ENCODE data around the gene C12orf57. TPM values are rescaled to one million over a fixed set of nuclear protein-coding genes. Genes with fewer than 3 reads are reported as not detected.

The C12orf57 gene
- polyA plus RNA-seq, 1 donor = 155 TPM

DNA sequence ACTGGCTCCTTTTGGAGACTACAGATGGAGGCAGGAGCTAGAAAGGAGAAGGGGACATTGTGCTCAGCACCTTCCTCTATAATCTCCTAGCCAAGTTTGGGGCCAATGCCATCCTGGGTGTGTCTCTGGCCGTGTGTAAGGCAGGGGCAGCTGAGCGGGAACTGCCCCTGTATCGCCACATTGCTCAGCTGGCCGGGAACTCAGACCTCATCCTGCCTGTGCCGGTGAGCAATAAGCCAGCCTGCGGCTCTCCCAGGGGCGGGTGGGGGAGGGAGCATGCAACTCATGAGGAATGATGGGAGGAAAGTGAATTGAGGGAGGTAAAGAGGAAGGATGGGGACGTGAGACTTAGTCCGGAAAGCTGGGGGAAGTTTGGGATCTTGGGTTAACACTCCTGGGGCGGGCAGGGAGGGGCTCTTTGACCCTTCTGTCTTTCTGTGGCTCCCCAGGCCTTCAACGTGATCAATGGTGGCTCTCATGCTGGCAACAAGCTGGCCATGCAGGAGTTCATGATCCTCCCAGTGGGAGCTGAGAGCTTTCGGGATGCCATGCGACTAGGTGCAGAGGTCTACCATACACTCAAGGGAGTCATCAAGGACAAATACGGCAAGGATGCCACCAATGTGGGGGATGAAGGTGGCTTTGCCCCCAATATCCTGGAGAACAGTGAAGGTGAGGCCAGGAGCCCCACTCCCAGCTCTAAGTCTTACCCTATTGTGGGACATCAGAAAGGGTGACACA is 26.2 kb upstream of the C12orf57 start:
- DNase-seq (ENCODE audit: low read depth) = no peak

DNA sequence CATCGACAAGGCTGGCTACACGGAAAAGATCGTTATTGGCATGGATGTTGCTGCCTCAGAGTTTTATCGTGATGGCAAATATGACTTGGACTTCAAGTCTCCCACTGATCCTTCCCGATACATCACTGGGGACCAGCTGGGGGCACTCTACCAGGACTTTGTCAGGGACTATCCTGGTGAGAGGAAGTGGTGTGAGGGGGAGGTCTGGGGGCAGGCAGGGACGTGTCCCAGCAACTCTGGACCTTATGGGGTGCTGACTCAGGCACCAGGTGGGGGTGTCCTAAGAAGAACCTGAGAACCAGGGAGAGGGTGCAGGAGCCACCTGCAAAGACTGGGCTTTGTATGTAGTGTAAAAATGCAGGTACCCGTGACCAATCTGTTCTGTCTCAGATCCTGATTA is 24.2 kb upstream of the C12orf57 start:
- DNase-seq (ENCODE audit: low read depth) = no peak

DNA sequence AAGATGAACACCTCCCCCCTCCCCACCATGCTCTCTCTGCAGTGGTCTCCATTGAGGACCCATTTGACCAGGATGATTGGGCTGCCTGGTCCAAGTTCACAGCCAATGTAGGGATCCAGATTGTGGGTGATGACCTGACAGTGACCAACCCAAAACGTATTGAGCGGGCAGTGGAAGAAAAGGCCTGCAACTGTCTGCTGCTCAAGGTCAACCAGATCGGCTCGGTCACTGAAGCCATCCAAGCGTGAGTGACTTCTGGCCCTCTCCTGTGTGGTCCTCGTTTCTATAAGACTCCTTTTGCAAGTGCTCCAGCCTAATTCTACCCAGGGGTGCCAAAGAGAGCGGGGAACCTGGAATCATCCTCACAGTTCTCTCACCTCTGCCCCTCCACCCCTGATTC is 22.3 kb upstream of the C12orf57 start:
- no peak for DNase-seq (ENCODE audit: low read depth)

DNA sequence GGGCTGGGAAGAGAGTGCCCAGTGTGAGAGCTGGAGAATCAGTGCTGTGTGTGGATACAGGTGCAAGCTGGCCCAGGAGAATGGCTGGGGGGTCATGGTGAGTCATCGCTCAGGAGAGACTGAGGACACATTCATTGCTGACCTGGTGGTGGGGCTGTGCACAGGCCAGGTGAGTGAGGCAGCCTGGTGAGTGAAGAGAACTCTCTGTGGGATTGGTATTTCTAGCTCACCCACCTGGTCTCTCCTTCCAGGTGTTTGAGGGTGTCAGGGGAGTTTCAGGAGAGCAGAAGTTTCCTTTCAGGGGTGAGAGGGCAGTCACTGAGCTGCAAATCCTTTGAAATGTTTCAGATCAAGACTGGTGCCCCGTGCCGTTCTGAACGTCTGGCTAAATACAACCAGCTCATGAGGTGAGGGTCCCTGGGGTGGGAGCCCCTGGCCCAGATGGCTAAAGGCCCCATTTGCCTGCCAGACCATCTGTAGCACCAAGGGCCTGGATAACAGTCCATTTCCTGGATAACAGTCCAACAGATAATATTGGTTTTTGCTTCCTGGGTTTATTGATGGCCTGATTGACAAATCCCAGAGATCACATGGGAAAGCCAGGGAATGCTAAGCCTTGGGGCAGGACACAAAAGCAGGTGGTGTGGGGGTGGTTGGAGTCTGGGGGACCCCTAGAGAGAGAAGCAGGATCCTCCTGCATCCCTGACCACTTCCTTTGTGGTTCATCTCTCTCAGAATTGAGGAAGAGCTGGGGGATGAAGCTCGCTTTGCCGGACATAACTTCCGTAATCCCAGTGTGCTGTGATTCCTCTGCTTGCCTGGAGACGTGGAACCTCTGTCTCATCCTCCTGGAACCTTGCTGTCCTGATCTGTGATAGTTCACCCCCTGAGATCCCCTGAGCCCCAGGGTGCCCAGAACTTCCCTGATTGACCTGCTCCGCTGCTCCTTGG is 21.6 kb upstream of the C12orf57 start:
- no peak for DNase-seq (ENCODE audit: low read depth)

DNA sequence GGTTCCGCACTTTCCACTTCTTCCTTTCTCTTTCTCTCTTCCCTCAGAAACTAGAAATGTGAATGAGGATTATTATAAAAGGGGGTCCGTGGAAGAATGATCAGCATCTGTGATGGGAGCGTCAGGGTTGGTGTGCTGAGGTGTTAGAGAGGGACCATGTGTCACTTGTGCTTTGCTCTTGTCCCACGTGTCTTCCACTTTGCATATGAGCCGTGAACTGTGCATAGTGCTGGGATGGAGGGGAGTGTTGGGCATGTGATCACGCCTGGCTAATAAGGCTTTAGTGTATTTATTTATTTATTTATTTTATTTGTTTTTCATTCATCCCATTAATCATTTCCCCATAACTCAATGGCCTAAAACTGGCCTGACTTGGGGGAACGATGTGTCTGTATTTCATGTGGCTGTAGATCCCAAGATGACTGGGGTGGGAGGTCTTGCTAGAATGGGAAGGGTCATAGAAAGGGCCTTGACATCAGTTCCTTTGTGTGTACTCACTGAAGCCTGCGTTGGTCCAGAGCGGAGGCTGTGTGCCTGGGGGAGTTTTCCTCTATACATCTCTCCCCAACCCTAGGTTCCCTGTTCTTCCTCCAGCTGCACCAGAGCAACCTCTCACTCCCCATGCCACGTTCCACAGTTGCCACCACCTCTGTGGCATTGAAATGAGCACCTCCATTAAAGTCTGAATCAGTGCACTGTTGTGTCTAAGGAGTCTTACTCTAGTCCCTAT is 20.7 kb upstream of the C12orf57 start:
- DNase-seq (ENCODE audit: low read depth) = no peak

DNA sequence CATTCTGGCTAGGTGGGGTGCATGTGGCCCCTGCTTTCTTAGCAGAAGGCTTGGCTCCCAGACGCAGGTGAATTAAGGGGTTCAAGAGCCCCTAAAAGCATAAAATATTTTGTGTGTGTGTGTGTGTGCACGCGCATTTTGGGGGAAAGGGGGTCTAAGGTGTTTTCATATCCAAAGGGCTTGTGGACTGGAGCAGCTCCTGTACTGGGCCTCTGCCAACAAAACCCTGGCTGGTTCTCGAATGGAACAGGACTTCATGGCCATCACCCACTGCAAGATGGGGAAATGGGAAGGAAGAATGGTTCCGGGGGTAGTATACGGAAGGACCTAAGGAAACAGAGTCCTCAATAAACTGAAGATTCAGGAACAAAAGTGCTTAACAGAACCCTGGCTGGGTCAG is 20.0 kb upstream of the C12orf57 start:
- DNase-seq (ENCODE audit: low read depth) = no peak

DNA sequence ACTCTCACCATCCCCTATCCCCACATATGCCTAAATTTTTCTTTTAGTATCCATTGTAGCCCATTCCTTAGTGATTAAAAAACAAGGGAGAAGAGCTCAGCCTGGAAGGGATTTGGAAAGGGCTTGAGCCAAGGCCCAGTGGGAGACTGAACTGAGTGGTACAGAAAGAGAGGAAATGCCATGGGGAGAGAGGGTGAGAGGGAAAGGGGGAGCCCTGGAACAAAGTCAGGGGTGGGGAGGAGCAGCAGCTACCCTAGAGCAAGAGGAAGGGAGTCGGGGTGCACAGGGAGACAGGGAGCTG is 18.6 kb upstream of the C12orf57 start:
- no peak for DNase-seq (ENCODE audit: low read depth)

DNA sequence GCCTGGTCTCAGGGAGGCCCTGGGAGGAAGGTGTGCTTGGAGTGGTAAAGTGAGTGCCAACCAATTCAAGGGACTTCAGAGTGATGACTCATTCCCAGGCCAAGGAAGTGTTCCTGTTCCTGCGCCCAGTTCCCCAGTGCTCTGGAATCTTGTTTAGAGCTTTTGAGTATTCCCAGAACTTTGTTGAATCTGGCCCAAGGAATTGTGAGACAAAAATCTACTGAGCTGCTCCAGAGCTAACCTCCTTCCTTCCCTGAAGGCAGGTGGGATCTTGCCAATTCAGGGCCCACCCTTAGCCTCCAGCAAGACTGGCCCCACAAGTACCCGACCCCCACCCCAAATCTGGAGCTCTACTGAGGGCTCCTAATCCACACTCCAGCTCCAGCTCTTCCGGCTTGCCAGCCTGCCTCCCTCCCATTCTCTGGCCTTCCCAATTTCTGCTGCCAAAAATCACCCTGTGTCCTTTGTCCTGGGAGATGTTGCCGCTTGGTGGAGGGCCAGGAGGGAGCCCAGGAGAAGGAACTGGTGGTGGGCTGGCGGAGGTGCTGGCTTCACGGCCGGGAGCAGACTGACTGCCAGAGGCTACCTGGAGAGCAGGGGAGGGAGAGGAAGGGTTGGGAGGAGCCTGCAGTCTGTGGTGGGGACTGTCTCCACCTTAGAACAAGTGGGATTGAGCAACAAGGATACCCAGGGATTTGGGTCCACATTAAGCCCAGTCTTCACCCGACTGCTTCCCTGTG is 18.1 kb upstream of the C12orf57 start:
- no peak for DNase-seq (ENCODE audit: low read depth)

DNA sequence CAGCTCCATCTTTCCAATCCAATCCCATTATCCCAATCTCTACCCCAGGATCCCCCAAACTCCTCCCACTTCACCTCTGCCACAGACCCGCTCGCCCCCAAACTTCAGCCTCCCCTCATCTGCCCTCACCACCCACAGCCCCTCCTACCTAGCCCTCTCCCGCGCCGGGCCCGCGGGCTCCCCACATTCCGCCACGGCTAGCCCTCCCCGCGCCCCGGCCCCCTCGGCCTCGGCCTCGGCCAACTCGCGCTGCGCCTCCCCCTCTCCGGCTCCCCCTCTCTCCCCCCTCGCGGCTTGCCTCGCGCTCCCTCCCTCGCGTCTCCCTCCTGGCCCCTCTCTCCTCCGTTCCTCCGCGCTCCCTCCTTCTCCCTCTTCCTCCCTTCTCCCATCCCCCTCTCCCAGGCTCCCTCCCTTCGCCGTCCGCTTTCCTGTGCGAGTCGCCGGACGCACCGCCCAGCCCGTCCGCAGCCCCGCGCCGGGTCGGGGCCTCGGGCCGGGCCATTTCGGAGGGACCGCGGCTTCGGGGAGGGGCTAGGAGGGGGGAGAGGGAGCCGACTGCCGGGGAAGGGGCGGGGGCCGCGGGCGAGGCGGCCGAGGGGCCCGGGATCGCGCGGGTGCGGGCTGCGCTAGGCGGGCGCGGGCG is 16.3 kb upstream of the C12orf57 start, which contains the start of gene ATN1:
Gene ATN1, plus strand, starts transcription at position 581 of the 643 bp plus-strand sequence. CDS start 6,043 bp downstream, outside the sequence.
- peak; percentile 81 for DNase-seq (ENCODE audit: low read depth)

DNA sequence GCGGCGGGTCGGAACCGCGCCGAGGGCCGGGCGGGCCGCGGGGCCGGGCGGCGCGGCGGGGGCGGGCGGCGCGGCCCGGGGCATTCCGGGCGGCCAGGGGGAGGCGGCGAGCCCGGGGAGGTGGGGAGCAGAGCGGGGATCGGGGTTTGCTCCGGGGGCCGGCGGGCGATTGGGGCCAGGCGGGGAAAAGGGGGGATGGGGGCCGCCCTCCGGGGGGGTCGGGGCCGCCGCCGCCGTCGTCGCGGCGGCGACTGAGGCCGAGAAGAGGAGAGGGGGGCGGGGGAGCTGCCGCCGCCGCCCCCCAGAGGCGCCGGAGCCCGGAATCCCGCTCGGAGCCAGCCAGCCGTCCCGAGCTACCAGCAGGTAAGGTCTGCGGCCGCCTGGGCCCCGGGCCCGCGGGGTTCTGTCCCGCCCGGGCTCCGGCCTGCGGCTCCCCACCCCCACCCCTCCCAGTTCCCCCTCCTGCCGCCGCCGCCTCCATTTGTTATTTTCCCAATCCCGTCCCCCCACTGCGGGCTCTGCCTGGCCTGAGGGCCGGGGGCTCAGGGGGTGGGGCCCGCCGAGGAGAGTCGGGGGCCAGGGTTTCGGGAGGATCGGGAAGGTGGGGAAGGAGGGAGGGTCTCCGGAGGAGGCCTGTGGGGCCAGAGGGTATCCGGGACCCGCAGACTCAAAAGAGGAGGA is 15.7 kb upstream of the C12orf57 start:
- no peak for DNase-seq (ENCODE audit: low read depth)

DNA sequence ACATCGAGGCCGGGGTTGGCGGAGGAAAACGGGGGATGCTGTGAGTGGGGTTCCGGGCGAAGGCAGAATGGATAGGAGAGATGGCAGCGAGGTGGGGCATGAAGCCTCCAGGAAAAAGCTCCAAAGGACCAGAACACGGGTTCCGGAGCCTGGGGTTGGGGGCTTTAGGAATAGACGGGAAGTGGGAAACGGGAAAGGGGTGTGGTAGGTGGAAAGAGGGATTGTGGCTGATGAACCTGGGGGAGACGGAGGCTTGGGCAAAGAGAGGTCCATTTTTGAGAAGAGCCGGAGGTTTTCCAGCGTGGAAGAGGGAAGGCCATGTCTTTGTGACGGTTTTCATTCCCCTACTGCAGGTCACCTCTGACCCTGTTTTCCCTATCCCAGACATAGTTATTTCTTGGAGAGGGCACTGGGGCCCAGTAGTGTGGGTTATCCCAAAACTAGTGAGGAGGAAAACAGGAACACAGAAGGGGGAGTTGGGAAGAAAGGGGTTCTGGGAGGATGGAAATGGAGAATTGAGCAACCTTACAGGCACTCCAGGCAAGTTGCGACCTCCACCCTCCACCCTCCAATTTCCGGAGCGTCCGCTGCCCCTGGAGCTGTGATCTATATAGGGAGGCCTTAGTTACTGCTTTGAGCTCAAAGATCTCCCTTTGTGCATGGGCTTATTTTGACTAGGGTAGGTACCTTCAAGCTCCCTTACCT is 15.0 kb upstream of the C12orf57 start:
- DNase-seq (ENCODE audit: low read depth) = no peak

DNA sequence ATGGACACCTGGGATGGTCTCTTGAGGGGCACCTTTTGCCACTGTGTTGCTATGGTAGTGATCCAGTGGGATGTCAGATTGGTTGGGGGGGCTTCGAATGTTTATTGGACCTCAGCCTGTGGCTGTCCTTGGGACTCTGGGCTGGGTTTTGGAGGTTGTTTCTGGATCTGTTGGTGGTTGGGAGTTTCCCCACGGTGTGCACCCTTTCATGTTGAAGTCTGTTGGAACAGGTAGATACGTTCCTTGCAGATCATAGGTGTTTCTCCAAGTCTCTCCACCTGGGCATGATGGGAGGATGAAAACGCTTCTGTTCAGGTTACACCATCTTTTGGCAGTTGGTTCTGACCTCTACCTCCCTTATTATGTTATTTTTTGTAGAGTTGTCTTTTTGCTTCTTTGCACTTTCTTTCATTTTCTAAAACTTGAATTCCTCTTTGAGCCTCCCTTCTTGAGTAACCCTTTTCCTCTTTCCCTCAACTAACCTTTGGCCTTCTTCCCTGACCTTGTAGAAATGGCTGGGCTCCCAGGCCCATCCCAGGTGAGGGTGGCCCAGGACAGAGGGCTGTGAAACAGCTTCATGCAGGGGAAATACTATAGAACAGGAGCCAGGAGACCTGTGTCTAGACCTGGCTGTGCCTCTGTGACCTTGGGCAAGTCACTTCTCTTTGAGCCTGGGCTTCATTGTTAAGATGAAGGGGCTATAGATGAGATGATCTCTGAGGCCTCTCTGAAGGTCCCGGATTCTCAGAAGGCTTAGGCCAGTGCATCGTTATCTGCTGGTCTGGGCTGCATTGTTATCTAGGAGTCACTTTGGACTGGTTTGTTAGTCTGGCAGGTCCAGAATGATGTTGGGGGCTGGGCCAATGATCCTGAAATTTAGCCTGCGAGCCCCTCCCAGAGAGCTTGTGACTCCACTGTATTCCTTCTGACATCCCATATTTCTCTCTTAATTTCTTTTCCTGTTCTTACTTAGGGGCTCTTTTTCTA is 14.1 kb upstream of the C12orf57 start:
- DNase-seq (ENCODE audit: low read depth) = no peak

DNA sequence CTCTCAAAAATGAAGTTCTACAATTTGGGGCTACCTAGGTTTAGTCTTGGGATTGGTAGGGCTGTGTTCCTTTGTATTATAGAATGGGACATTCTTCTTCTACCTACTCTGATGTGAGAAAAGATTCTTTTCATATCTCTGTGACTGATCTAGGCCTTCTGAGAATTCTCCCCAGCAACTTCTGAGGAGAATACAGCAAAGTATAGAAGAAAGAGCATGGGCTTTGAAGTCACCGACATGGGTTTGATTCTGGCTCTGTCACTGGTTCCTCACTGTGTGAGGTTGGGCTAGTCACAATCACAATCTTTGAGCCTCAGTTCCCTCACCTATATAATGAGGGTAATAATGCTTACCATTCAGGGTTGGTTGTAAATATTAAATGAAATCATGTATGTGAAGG is 11.1 kb upstream of the C12orf57 start:
- DNase-seq (ENCODE audit: low read depth) = no peak

DNA sequence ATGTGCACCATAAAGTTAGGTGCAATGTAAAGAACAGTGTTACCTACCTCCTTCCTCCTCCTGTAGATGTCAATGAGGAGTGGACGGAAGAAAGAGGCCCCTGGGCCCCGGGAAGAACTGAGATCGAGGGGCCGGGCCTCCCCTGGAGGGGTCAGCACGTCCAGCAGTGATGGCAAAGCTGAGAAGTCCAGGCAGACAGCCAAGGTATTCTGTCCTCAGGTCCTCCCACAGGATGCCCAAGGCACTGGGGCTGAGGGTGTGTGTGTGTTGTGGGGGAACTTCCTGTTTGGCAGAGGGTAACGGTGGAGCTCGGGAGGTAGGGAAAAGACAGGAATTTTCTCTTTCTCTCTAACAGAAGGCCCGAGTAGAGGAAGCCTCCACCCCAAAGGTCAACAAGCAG is 9.7 kb upstream of the C12orf57 start:
- DNase-seq (ENCODE audit: low read depth) = no peak

DNA sequence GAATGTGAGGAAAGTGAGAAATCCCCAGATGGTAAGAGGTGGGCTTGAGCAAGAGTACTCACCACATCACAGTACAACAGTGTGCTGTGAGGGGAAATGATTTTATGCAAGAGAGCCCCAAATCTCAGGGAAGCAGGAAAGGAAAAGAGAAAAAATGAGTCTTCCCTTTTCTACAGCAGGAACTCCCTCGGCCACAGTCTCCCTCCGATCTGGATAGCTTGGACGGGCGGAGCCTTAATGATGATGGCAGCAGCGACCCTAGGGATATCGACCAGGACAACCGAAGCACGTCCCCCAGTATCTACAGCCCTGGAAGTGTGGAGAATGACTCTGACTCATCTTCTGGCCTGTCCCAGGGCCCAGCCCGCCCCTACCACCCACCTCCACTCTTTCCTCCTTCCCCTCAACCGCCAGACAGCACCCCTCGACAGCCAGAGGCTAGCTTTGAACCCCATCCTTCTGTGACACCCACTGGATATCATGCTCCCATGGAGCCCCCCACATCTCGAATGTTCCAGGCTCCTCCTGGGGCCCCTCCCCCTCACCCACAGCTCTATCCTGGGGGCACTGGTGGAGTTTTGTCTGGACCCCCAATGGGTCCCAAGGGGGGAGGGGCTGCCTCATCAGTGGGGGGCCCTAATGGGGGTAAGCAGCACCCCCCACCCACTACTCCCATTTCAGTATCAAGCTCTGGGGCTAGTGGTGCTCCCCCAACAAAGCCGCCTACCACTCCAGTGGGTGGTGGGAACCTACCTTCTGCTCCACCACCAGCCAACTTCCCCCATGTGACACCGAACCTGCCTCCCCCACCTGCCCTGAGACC is 8.2 kb upstream of the C12orf57 start:
- DNase-seq (ENCODE audit: low read depth) = no peak

DNA sequence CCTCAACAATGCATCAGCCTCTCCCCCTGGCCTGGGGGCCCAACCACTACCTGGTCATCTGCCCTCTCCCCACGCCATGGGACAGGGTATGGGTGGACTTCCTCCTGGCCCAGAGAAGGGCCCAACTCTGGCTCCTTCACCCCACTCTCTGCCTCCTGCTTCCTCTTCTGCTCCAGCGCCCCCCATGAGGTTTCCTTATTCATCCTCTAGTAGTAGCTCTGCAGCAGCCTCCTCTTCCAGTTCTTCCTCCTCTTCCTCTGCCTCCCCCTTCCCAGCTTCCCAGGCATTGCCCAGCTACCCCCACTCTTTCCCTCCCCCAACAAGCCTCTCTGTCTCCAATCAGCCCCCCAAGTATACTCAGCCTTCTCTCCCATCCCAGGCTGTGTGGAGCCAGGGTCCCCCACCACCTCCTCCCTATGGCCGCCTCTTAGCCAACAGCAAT is 7.6 kb upstream of the C12orf57 start:
- DNase-seq (ENCODE audit: low read depth) = no peak

DNA sequence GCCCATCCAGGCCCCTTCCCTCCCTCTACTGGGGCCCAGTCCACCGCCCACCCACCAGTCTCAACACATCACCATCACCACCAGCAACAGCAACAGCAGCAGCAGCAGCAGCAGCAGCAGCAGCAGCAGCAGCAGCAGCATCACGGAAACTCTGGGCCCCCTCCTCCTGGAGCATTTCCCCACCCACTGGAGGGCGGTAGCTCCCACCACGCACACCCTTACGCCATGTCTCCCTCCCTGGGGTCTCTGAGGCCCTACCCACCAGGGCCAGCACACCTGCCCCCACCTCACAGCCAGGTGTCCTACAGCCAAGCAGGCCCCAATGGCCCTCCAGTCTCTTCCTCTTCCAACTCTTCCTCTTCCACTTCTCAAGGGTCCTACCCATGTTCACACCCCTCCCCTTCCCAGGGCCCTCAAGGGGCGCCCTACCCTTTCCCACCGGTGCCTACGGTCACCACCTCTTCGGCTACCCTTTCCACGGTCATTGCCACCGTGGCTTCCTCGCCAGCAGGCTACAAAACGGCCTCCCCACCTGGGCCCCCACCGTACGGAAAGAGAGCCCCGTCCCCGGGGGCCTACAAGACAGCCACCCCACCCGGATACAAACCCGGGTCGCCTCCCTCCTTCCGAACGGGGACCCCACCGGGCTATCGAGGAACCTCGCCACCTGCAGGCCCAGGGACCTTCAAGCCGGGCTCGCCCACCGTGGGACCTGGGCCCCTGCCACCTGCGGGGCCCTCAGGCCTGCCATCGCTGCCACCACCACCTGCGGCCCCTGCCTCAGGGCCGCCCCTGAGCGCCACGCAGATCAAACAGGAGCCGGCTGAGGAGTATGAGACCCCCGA is 7.0 kb upstream of the C12orf57 start:
- DNase-seq (ENCODE audit: low read depth) = no peak

All from forelimb muscle (tissue), 1 donor.